ENCODE results near the gene BFSP1.

The BFSP1 gene

GRCh38 chr20:17499041-17499440 is 32.1 kb downstream of the BFSP1 start:
- DNase-seq (ENCODE audit: low read depth in 2 of 2) = peak in 1 of 2 experiments; percentile 2

- DNase-seq (ENCODE audit: low read depth in 2 of 2) = no peak
Measured at GRCh38 chr20:17498641-17499040, 32.5 kb downstream of the BFSP1 start.

- DNase-seq (ENCODE audit: low read depth in 2 of 2) = no peak
Measured at GRCh38 chr20:17497821-17498580, 33.2 kb downstream of the BFSP1 start.

GRCh38 chr20:17495826-17496225 is 35.4 kb downstream of the BFSP1 start:
- DNase-seq (ENCODE audit: low read depth in 2 of 2) = no peak

GRCh38 chr20:17494201-17494600 is 37.0 kb downstream of the BFSP1 start:
- DNase-seq (ENCODE audit: low read depth in 2 of 2) = no peak

- no peak for DNase-seq (ENCODE audit: low read depth in 2 of 2)
Measured at GRCh38 chr20:17493173-17493572, 38.0 kb downstream of the BFSP1 start.

GRCh38 chr20:17491488-17491887 is 39.7 kb downstream of the BFSP1 start:
- no peak for DNase-seq (ENCODE audit: low read depth in 2 of 2)

- DNase-seq (ENCODE audit: low read depth in 2 of 2) = no peak
Measured at GRCh38 chr20:17491041-17491440, 40.1 kb downstream of the BFSP1 start.

GRCh38 chr20:17490501-17490900 is 40.7 kb downstream of the BFSP1 start:
- DNase-seq (ENCODE audit: low read depth in 2 of 2) = no peak

- no peak for DNase-seq (ENCODE audit: low read depth in 2 of 2)
Measured at GRCh38 chr20:17488916-17489600, 42.1 kb downstream of the BFSP1 start.

- no peak for DNase-seq (ENCODE audit: low read depth in 2 of 2)
Measured at GRCh38 chr20:17485017-17485416, 46.2 kb downstream of the BFSP1 start.

GRCh38 chr20:17482536-17482935 is 48.6 kb downstream of the BFSP1 start:
- DNase-seq (ENCODE audit: low read depth in 2 of 2) = no peak

- no peak for DNase-seq (ENCODE audit: low read depth in 2 of 2)
Measured at GRCh38 chr20:17481661-17482060, 49.5 kb downstream of the BFSP1 start.

GRCh38 chr20:17480696-17481095 is 50.5 kb downstream of the BFSP1 start:
- no peak for DNase-seq (ENCODE audit: low read depth in 2 of 2)

GRCh38 chr20:17479063-17479657 is 52.0 kb downstream of the BFSP1 start:
- no peak for DNase-seq (ENCODE audit: low read depth in 2 of 2)

GRCh38 chr20:17473659-17474058 is 57.5 kb downstream of the BFSP1 start:
- no peak for DNase-seq (ENCODE audit: low read depth in 2 of 2)

GRCh38 chr20:17471606-17472187 is 59.5 kb downstream of the BFSP1 start:
- DNase-seq (ENCODE audit: low read depth in 2 of 2) = no peak

GRCh38 chr20:17470973-17471372 is 60.2 kb downstream of the BFSP1 start:
- no peak for DNase-seq (ENCODE audit: low read depth in 2 of 2)

- no peak for DNase-seq (ENCODE audit: low read depth in 2 of 2)
Measured at GRCh38 chr20:17470521-17470920, 60.7 kb downstream of the BFSP1 start.

GRCh38 chr20:17469246-17470030 is 61.7 kb downstream of the BFSP1 start:
- no peak for DNase-seq (ENCODE audit: low read depth in 2 of 2)

- no peak for DNase-seq (ENCODE audit: low read depth in 2 of 2)
Measured at GRCh38 chr20:17468073-17468840, 62.9 kb downstream of the BFSP1 start.

Data from fibroblast of skin of left biceps (primary cell).